NOMO-1 treated with dmso at 0.1 percent for 144 hours (cell line): Measurements from ENCODE around the gene SNTG2.
"Not testable (repeated sequence)": the region's sequence is repeated elsewhere in the genome, so short reads cannot be mapped to it uniquely, and the experiment has no call there.

Experiments
- DNase-seq: peaks from one replicate; lab custom pipeline; 2025; ENCODE audit not compliant: unreplicated experiment; lab: John Stamatoyannopoulos, UW

The SNTG2 gene

DNA sequence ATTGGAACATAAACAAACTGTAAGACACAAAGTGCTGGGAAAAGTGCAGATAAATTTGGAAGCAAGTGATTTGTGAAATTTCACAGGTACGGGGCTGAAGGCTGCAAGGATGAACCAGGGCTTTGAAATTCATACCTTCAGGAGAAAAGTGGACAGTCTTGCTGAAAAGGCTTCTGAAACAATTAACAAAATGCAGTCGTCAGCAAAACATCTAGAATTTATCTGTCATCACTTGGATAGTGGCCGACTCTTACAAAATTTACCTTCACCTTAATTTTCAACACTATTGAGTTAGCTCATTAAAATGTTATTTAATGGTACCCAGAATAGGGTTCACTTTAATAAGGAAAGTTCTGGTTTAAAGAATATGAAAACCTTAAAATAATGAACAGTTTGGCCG, 138.3 kb downstream of the SNTG2 start:
- no peak for DNase-seq

DNA sequence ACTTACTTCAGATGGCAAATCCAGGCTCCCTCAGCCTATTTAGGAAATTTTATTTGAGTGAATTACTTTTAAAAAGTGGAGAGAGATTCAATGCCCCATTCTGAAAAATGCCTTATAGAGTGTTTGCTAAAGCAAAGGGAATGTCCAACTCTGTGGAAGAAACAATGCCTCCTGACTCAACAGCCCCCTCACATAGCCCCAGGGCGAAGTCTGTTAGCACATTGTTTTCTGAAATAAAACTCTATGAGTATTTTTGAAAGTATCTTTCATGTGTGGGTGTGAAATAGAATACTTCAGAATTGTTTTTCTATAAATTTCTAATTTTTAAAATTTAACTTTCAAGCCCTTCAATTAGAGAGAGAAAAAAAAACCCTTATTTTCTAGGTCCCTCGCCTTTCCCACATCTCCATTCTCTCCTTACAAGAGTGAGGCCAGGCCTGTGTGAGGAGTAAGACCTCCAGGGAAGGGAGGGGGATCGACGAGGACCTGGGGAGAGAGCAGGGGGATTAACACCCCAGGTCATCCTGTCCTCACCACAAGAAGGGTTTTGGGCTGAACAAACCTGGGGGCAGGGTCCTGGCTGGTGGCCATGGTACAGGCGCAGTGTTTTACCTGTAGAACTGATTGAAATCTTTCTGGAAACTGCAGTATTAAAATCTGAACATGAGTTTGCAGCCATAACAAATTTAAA, 141.4 kb downstream of the SNTG2 start:
- no peak for DNase-seq

DNA sequence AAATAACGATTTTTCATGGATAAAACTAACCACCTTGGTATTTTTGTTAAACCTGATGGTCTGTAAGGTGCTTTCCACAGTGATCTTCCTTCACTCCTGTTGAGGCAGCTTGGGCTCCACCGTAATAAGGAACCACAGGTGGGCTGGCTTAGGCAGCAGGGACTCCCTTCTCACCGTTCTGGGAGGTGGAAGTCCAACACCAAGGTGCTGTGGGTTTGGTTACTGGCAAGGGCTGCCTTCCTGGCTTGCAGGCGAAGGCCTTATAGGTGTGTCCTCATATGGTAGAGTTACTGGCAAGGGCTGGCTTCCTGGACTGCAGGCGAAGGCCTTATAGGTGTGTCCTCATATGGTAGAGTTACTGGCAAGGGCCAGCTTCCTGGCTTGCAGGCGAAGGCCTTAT, 143.0 kb downstream of the SNTG2 start:
- DNase-seq = not testable (repeated sequence)

DNA sequence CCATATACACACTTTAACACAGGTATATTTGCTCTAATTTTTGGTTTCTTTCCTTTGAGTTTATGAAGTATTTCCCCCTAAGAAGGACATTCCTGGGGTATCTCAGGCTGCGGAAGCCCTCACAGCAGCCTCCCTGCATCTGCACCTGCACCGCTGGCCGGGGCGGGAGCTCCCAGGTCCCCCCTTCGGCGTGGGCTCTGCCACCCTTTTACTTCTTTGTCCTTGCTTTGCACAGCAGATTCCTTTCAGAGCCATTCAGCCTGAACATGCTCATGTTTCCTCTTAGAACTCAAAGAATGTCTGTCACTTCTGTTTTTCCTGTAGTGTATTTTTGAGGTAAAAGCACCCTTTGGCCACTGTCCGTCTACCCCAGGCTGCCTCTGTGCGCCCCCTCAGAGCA, 146.5 kb downstream of the SNTG2 start:
- DNase-seq = no peak

DNA sequence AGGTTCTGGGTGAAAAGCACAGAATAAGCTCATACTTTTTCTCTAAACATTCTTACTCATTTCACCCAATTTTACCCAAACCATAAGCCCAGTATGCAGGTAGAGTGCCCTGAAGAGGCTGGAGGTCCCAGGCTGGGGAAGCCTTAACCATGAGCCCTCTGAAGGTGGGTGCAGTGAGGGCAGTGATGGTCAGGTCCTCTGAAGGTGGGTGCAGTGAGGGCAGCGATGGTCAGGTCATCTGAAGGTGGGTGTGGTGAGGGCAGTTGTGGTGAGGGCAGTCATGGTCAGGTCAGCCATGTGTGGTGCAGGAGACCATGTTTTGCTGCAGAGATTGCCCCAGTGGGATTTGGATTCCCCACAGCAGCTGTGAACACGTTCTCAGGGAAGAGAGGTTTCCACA, 148.8 kb downstream of the SNTG2 start:
- DNase-seq = no peak

DNA sequence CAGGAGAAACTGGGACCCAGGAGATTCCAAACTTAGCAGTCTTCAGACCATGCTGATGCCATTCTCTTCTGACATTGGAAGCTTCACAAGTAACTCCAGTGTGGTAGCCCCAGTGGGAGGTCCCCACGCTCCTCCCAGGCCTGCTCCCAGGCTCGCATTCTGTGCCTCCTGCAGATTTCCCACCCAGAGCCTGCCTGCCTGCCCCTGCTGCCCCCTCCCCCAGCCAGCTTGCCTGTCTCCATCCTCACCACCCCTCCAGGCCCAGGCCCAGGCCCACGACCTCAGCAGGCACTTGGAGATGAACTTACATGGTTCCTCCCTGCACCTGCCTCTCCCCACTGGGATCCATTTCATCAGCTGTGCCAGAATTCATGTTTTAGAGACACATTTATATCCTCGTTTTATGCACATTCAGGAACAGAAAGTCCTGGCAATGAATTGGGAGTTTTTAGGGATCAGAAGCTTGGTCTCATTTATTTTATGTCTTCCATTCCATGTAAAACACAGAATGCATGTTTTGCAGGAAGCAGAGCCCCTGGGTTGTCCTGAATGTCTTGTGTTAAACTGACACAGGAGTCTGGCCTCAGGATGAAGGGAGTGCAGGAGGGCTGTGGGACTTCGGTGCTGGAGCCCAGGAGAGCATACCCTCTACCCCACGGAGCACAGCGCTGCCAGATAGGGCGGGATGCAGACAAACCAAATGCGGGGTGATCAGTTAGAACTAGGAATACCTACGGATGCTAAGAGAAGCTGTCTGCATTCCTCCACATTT, 150.5 kb downstream of the SNTG2 start:
- no peak for DNase-seq

DNA sequence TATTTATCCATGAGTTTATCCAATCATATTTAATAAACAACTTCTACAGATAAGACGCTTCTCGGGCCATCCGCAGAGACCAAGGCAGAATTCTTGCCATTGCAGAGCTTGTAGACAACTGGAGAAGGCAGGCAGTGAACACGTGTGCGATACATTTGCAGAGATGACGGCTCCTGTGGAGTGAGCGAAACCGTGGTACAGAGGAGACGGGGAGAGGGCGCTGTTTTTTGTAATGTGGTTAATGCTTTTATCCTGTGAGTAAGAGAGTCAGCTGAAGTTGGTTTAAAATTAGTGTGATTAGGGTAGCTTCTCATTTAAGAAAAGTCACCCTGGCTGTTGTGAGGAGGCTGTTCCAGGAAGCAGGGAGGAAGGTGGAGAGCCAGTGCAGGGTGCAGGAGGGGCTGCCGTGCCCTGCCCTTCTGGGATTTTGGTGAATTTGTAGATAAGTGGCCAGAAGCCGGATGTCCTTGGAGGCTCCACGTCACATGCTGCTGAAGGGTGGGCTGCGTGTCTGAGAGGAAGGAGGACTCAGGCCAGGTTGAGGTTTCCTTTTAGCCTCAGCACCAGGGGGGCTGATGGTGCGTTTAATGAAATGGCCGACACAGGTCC, 151.4 kb downstream of the SNTG2 start:
- DNase-seq = no peak

DNA sequence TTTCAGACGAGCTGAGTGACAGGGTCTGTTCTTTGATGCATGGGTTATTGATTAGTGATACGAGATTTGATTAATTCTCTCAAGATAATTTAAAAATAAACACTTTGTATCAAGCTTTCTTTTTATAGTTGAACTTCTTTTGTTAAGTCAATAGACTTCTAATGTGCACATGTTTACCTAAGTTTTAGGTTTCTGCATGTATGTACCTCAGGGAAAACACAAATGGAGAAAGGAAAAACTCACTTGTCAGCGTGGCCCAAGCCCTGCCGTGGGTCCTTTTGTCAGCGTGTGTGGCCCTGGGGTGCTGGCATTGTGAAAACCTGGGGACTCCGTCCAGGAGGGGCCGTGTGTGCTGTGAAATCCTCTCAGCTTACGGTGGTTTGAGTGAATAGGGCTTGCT, 153.7 kb downstream of the SNTG2 start:
- no peak for DNase-seq

DNA sequence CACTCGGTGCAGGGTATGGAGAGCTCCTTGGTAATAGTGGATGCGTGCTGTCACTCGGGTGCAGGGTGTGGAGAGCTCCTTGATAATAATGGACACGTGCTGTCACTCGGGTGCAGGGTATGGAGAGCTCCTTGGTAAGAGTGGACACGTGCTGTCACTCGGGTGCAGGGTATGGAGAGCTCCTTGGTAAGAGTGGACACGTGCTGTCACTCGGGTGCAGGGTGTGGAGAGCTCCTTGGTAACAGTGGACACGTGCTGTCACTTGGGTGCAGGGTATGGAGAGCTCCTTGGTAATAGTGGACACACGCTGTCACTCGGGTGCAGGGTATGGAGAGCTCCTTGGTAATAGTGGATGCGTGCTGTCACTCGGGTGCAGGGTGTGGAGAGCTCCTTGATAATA, 155.7 kb downstream of the SNTG2 start:
- not testable (repeated sequence) for DNase-seq

DNA sequence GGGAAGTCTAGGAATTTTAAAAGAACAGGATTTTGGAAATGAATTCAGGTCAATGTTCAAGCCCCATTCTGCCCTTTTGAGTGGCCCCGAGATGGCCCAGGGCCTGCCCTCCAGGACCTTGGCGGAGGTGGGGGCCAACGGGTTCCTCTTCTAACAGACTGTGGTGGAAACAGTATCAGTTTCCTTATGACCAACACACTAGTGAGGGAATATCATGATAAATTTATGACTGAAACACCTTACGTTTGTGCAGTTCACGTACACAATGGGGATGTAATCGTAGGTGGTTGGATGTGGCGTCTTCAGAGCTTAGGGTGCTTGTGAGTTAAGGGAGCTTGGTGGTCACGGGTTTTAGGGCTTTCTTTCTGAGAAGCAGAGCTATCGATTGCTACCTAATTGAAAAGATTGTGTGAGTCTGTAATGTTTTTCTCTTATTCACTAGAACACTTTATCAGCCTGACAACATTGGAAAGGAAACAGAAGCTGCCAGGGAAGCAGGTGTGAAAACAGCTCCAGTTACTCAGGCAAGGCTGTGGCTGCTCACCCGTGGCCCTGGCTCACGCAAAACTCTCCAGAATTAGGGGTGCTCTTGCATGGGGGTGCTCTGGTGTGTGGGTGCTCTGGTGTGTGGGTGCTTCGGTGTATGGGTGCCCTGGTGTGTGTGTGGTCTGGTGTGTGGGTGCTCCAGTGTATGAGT, 165.3 kb downstream of the SNTG2 start:
- DNase-seq = no peak

DNA sequence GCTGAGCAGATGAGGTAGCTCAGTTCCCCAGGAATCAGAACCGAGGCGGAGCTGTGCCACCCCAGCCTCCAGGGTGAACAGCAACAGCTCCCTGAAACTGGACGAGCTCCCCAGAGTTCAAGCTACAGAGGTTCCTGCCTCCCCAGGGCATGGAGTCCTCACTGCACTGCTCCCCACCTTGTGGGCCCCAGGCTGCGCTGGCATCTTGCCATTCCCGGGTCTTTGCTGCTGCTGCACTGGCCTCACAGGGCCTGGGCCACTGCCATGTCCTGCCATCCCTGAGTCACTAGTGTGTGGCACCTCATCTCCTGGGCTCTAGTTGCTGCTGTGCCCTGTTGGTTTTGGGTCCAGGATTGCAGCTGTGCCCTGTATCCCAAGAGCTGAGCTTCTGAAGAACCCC, 166.9 kb downstream of the SNTG2 start:
- no peak for DNase-seq

DNA sequence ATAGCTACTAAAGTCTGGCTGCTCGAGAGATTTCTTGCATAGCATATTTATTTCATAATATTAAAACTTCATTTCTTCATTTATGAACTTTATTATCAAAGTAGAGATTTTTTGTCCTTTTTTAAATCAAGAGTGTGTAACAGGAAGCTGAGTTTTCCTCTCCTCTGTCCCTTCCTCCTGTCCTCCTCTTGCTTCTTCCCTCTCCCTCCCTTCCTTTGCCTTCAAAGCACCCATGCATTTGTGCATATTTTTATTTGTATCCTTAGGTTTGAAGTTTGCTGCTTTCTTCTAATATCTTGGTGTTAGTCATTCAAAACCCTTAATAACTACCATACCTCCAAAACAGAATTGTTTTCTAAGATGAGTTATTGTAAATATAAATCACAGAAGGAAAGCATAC, 174.6 kb downstream of the SNTG2 start:
- DNase-seq = no peak

DNA sequence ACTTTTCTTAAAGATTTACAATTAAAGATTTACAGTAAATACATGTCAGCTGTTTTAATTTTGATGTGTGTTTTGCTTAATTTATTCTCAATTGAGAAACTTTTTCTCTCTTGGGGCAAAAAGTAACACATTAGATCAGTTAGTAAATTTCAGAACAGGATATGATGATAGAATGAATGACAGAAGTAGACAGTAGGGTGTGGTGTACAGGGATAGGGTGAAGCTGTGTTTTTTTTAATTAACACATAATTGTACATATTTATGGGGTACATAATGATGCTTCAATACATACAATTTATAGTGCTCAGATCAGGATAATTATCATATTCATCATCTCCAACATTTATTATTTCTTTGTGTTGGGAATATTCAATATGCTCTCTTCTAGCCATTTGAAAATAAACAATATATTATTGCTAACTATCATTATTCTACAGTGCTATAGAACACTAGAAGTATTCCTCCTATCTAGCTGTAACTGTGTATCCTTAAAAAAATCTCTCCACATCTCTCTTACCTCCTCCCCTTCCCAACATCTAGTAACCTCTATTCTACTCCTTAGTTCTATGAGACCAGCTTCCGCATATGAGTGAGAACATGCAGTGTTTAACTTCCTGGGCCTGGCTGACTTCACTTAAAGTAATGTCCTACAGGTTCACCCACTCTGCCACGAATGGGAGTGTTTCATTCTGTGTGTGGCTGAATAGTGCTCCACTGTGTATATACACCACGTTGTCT, 175.2 kb downstream of the SNTG2 start:
- no peak for DNase-seq

DNA sequence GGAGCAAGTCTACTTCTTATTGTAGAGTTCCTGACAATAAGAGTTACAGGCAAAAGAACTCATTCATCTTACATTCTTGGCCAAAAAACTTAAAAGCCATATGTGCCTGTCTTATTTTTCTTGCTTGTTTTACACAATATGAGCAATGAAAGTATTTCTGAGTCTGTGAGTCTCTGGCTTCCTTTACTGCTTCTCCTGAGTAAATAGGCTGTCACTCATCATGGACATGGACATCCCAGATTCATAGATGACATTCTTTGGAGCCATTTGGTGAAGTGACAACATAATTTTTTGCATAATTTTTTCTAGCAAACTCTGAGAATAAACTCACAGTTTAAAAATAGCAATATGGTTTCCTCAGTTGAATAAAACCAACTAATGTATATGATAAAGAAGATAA, 179.3 kb downstream of the SNTG2 start:
- DNase-seq = no peak

DNA sequence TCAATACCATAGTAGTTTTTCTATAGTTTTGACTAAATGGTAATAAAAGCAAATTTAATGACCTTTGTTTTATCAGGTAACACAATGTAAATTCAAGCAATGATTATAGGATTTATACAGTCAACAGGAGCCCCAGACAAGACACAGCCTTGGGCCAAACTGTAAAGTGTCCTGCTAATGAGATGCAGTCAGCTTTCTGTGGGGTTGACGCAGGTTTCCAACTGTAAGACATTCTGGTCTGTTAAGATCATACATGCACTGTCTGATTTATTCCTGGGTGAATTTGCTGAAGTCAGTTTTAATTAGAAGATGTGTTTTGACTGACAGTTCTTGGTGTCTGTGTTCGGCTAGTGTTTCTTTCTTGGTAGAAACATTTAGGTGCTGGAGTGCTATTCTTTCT, 180.3 kb downstream of the SNTG2 start:
- no peak for DNase-seq

DNA sequence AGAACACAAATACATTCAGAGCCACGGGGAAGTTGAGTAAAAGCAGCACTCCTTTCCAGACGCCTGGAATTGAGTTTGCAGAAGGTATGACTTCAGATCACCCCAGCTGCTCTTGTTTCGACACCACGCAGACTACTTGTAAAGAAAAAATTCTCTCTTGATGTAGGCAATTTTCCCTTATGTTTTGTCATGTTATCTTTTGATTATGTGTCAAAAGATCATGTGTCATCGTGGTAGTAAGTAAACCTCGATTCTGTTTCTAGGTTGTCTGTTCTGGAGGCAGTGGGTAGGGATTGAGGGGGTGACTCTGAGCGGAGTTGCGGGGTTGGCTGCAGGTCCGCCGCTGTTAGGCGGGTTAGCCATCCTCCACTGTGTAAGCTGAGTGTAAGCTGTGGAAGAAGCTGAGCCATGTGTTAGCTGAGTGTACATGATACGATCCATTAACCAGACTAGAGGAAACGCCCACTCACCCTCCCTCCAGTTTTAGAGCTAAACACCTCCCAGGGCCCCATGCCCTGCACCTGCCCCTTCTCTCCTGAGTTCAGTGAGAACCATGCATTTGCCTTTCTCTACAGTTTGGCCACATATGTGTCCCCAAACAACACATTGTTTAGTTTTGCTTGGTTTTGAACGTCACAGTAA, 181.8 kb downstream of the SNTG2 start:
- DNase-seq = no peak

DNA sequence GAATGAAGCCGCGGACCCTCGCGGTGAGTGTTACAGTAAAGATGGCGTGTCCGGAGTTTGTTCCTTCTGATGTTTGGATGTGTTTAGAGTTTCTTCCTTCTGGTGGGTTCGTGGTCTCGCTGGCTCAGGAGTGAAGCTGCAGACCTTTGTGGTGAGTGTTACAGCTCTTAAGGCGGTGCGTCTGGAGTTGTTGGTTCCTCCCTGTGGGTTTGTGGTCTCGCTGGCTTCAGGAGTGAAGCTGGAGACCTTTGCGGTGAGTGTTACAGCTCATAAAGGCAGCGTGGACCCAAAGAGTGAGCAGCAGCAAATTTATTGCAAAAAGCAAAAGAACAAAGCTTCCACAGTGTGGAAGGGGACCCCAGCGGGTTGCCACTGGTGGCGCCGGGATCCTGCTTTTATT, 183.2 kb downstream of the SNTG2 start:
- not testable (repeated sequence) for DNase-seq

DNA sequence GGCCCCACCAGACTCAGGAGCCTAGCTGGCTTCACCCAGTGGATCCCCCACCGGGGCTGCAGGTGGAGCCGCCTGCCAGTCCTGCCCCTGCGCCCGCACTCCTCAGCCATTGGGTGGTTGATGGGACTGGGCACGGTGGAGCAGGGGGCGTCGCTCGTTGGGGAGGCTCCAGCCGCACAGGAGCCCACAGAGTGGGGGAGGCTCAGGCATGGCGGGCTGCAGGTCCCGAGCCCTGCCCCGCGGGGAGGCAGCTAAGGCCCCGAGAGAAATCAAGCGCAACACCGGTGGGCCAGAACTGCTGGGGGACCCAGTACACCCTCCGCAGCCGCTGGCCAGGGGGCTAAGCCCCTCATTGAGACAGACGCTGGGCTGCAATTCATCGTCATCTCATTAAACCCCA, 184.0 kb downstream of the SNTG2 start:
- DNase-seq = no peak

DNA sequence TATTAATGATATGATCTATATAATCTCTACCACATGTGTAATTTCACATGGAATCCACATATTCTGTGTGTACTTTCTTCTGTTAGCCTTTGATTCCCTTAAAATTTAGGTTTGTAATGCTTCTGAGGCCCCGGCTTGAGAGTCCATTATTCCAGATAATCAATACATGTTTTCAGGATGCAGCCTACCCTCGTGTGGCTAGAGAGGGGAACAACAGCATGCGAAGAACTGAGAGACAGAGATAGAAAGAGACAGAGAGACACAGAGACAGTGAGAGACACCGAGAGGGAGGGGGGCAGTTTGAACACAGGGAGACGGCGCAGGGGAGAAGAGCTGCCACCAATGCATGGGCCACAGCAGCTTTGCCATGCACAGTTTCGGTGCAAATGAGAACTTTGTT, 185.4 kb downstream of the SNTG2 start:
- DNase-seq = no peak

DNA sequence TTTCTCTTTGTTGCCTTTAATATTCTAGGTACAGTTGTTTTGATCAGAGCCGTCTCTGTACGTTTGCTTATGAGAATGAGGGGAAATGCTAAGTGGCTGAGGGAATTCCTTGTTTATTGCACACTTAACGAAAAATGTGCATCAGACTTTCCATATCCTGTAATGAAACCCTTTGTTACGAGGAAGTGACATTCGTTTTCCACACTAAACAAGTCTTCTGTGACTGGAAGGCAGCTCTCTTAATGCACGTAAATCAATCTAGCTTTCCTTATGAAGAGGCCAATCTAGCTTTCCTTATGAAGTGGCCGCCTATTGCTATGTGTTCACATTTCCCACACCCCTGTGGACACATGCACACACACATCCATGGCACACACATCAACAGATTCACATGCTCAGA, 186.2 kb downstream of the SNTG2 start:
- DNase-seq = no peak

DNA sequence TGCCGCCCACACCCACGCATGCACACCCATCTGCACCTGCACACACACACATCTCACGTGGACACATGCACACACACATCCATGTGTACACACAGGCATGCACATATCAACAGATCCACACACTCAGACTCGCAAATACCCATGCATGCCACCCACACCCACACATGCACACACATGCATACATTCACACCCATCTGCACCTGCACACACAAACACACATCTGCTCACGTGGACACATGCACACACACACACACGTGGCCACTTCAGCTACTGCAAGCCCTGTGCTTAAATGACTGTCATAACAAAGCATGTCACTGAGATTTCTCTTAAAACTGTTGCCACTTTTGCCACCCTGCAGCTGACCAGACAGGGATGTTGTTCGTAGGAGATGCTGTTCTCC, 186.6 kb downstream of the SNTG2 start:
- DNase-seq = no peak
